ENCODE results near the gene TBL1Y.
"Not testable (repeated sequence)": the region's sequence is repeated elsewhere in the genome, so short reads cannot be mapped to it uniquely, and the experiment has no call there.

Gene TBL1Y

DNA sequence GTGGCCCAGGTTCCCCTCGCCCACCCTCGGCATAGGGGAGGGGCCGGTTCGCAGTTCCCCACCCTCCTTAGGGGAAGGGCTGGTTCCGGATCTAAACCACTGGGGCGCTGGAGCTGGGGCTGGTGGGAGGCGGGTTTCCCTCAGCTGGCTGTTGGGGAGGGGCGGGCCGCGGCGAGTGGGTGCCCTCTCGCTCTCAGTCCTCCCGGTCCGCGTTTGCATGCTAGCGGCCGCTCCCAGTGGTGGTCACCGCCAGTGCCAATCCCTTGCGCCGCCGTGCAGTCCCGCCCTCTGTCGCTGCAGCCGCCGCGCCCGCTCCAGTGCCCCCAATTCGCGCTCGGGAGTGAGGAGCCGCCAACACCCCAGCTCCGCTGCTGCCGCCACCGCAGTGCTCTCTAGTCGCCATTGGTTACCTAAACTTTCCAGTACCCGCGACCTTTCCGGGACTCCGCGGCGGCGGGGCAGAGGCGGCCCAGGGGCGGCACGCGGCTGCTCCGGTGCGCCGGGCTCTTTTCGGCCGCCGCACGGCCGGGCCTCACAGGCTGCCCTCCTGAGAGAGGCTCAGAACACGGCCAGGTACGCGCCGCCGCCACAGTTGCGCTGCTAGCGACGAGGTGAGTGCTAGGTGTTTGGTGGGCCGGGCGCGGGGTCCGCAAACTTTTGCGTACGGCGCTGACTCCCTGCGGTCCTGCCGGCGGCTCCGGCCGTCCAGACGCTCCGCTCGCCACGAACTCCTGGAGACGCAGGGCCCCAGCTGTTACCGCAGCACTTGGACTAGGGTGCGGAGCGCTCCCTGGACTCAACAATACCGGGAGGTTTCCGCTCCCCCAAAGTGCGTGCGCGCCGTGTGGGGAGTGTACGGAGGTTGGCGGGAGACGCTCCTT lies at the start of gene TBL1Y:
TBL1Y (plus strand) TSS at position 326 of the 881 bp plus-strand sequence. CDS start 114,388 bp downstream, outside the sequence.
- DNase-seq = no peak

DNA sequence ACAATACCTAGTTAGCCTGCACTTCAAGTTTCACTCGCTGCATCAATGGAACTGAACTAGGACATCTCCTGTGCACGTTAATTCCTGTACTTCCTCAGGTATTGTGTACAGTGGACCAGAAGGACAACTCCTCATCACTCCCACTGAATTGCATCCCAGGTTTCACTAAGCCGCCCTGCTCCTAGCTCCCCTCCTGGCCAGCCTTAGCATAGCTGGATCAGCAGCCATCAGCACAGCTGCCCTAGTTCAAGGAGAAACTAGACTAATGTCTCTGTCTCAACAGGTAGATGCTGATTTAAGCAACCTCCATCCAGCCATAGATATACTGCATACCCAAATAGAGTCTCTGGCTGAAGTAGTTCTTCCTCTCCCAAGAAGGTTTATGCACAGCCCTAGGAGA lies 16.0 kb upstream of the TBL1Y start:
- no peak for DNase-seq

DNA sequence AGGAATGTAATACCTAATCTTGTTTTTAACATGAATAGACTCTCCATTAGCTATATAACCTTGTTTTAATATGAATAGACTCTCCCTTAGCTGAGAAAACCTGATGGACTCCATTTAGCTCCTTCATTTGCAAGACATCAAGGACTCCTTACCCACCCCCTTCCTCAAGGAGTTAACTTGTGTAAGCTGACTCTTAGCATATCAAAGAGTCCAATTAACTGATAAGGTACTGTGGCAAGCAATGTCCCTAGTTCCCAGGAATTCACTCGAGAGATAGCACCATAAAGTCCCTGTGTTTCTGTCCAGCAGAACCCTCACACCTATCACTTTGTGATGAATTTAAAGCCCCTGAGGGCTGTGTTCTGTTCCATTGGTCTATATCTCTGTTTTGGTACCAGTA lies 15.3 kb upstream of the TBL1Y start:
- no peak for DNase-seq

DNA sequence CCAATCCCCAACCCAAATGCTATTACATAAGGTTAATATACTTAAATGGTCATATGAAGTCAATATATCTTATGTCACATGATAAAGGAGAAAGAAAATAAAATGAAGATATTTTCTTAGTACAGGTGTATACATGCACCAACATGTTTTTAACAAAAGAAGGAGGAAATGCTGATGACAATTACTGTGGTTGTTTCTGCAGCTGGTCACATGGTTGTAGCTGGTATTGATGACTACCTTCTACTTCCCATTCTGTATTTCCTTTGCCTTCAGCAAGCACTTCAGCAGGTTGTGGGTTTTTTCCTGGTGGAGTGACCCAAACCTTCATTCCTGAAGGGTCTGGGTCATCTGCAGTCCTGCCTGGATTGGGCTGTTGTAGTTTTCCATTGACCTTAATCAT lies 8.4 kb upstream of the TBL1Y start:
- DNase-seq = not testable (repeated sequence)

DNA sequence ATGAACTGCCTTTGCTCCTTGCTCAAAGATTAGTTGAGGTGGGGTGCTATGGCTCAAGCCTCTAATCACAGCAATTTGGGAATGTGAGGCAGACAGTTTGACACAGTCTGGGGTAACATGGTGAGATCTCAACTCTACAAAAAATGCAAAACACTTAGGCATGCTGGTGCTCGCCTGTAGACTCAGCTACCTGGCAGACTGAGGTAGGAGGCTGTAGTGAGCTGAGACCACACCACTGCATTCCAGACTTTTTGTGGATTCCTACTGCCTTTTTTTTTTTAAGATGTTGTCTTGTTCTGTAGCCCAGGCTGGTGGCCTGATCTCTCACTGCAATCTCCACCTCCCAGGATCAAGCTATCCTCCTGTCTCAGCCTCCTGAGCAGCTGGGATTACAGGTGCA lies 2.9 kb upstream of the TBL1Y start:
- DNase-seq = no peak

DNA sequence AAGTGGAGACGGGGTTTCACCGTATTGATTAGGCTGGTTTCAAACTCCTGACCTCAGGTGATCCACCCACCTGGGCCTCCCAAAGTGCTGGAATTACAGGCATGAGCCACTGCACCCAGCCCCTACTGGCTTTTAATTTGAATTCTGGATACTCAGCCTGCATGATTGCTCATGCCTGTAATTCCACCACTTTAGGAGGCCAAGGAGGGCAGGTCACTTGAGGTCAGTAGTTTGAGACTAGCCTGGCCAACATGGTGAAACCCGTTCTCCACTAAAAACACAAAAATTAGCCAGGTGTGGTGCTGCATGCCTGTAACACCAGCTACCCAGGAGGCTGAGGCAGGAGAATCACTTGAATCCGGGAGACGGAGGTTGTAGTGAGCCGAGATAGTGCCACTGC lies 2.5 kb upstream of the TBL1Y start:
- not testable (repeated sequence) for DNase-seq

DNA sequence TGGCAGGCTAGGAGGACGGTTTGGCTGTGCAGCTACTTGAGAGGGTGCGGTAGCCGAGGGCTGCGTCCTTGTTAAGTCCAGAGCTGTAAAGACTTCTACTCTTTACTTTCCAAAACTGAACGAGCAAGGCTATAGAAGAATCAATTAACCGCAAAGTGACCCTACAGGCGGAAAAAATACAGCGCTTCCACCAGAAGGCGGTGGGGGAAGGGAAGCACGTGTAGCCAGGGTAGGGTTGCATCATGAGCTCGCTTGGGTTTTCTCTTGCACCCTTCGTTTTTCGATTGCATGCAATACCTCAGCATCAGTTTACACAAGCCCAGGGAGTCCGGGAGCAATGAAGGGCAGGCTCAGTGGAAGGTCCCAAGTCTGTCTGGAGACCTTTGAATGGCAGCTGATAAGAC lies 1.4 kb upstream of the TBL1Y start:
- no peak for DNase-seq

DNA sequence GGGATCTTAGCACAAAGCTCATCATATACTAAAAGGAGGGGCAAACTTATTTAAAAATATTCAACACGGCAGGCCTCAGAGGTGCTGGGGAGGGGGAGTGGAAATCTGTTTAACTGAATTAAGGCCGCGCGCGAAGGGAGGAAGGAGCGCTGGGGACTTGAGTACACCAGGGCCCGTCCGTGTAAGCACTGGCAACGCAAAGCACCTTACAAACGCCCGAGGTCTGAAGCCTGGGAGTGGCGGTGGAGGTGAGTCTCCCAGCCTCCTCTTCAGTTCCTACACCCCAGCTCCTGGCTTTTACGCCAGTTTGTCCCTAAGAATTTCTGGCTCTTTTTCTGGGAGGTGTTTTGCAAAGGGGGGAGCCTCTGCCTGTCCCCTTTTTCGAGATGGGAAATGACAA lies 641 bp upstream of the TBL1Y start:
- DNase-seq = no peak

DNA sequence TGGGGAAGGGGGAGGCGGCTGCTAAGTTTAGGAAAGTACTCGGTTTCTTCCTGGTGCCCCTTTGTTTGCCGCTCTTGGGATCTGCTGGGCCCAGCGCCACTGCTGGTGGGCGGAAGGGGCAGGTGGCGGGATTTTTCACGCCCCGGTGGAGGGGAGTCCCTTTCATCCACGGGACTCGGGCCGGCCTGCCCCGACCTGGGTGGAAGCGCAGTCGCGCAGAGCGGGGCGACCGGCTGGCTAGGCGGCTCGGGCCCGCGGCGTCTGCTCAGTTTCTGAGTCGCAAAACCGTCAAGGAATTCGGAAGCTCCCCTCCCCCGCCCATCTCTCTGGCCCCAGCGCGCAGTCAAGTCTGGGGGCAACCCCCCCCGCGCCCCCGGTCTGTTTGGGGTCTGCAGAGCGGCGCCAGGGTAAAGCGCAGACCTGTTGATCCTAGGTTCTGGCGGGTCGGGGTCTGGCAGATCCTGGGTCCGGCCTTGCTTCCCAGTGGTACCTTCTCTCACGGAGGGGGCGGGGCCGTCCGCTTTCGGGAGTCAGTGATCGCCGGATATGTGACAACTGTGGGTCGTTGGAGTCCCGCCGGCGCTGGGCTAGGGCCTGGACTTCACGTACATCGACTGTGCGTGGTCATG lies 870 bp downstream of the TBL1Y start, which contains the start of gene AMELY:
AMELY (minus strand) TSS at position 500 of the 629 bp plus-strand sequence. CDS start 39,144 bp downstream, outside the sequence.
- no peak for DNase-seq

DNA sequence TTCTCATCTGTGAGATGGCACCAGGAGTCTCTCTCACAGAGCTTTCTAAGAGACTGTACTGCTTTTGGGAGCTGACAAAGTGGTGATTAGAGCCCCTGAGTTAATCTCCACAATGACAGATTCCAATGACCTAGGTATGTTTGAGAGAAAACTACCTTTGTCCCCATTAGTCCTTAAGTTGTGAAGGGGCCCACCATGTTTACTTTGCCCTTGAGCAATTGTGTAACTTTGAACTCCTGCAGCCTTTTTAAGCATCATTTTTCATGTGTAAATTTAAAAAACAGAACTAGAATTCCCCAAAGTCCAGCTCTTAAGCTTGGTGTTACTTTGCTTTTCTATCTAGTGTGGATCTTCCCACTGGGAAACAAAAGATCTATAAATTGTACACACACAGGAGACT lies 2.9 kb downstream of the TBL1Y start:
- DNase-seq = no peak

DNA sequence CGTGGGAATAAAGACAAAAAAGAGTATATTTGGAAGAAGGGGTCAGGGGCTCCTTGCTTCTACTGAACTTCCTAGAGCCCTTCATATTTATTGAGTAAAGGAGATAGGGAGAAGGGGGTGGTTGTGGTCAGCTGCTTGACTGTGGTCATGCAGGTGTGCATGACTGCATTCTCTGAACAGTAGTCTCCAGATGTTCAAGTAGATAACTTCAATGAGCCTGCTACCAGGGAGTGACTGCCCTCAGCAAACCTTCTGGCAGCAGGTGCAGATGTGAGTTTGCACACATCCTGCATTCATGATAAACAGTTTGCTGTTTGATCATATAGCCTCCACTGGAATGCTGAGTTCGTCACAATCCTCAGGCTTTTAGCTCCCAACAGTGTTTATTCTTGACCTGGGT lies 10.6 kb downstream of the TBL1Y start:
- DNase-seq = no peak

DNA sequence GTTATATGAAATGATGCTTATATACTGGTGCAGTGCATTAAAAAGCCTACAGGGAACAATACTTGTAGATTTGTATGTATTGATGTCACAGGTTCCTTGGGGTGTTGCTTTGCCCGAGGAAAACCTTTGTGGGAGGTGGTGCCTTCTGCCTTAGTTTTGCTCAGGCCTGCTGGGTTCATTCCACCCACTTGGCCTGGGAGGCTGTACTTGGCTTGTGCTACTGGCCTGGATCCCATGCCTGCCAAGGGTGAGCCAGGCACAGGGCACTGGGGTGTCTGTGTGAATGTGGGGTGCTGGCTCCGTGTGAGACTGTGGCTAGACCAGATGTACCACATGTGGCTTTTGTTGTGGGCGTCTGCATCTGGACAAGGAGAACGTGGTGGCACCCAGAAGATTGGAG lies 17.8 kb downstream of the TBL1Y start:
- no peak for DNase-seq

DNA sequence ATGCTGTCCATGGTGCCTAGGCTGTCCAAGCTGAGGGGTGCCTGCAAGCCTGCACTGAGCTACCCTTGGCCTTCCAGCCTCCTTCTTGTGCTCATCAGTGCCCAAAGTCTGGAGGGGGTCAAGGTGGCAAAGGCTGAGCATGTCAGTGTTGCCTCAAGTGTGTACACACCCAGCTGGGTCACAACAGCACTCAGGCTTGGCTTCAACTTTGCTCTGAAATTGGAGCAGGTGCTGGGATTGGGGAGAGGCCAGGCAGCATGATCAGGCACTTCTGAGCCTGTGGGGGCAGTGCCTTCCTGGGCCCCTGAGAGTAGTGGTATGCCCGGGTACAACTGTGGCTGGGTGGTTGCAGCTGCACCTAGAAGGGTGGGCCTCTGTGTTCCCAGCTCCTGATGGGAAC lies 18.7 kb downstream of the TBL1Y start:
- no peak for DNase-seq

DNA sequence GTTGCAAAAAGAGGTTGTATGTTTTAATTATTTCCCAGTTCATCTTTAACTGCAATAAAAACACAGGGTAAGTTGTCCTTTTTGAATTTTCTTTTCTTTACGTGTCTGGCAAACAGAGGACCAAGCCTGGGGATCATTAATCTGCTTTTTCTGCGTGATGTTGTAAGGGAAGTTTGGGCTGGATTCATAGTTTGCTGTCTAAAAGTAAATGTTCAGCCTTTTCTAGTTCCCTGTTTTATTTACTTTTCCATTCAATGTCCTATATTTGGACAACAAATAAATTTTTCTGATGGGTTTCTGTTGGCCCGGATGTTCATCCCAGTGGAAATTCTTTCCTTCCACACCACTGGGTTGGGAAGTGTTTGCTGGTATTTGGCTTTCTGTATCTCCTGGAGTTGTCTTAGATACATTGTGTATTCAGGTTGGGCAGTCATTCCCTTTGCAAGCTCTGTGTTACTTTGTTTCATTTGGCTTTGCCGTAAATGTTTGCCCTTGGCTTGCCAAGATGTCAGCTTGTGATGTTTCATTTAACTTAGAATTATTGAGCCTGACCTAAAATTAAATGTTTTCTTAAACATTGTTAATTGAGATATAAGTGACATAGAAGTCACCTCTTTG lies 21.4 kb downstream of the TBL1Y start:
- no peak for DNase-seq

DNA sequence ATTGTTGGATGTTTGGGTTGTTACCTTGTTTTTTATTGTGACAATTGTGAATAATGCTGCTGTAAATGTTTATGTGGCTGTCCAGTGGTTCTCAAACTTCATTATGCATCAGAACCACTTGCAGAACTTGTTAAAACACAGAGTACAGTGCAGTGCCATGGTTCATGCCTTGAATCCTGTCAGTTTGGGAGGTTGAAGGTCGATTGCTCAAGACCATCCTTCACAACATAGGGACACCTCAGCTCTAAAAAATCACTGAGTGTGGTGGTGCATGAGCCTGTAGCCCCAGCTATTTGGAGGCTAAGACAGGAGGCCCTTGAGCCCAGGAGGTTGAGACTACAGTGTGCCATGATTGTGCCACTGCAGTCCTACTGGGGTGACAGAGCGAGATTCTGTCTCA lies 25.0 kb downstream of the TBL1Y start:
- no peak for DNase-seq

DNA sequence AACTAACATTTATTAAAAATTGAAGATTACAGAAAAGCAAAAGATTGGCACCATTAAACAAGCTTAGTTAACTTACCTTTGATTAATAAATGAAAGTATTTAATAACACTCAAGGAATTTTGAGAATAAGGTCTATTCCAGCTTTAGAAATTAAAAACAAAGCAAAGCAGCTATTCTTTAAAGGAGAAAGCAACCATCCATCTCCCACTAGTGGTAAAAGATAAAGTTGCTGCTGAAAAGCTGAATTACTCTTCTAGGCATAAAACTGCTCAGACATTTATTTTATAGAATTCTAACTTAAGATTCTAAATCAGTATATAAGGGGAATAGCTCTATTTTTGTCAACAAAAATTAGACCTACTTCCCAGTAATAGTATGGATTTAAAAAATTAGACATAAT lies 37.2 kb downstream of the TBL1Y start:
- DNase-seq = no peak

DNA sequence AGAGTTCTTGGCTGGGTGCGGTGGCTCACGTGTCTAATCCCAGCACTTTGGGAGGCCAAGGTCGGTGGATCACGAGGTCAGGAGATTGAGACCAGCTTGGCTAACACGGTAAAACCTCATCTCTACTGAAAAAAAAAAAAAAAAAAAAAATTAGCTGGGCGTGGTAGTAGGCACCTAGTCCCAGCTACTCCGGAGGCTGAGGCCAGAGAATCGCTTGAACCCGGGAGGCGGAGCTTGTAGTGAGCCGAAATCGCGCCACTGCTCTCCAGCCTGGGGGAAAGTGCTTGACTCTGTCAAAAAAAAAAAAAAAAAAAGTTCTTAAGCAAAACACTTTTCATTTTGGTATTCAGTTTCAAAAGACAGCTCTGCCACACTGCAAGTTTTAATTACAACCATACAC lies 37.9 kb downstream of the TBL1Y start:
- no peak for DNase-seq

DNA sequence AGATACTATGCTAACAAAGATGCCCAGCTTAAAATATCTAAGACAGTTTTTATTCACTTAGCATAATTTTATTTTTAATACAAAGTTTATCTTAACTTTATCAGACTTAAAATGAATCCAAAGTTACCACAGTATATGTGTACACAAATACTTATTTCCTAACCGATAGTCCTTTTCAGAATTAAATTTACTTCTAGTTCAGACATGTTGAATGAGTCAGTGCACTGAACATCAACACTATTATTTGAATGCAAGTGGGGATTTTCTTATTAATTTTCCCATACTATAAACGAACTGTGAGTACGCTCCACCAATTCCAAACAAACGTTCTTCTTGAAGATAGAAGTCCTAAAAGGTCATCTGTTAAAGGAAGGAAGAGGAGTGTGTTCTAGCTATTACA lies 39.5 kb downstream of the TBL1Y start:
- no peak for DNase-seq

DNA sequence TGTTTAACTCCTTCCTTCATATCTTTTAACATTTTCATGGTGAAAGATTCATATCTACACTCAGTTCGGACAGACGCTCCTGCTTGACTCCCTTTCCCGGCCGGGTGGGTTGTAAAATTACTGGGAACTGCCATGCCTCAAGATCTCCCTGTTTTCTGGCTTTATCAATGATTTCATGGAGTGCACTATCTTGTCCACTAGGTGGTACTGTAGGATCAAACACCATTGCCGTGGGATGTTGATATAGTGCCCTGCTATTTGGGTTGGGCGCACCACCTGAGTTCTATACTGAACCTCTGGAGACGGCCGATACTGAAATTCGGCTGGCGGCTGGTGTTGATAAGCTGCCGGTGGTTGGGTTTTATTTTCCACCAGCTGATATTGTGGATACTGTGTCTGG lies 54.2 kb downstream of the TBL1Y start:
- DNase-seq = no peak

DNA sequence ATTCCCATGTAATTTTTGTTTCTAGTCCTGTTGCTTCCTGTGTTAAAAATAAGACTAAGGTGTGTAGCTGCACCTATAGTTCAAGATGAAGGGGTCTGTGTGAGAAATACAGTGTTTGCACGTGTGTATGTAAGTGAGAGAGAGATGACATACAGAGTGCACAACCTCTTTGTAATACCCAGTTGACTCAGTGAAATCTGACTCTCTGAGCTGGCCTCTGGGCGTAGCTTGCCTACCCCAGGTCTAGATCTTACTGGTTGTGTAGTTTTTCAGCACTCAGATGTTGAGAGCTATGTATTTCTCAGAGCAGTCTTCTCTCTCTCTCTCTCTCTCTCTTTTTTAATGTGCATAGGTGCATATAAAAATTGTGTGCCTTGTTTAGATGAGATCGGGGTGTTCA lies 56.0 kb downstream of the TBL1Y start:
- no peak for DNase-seq

DNA sequence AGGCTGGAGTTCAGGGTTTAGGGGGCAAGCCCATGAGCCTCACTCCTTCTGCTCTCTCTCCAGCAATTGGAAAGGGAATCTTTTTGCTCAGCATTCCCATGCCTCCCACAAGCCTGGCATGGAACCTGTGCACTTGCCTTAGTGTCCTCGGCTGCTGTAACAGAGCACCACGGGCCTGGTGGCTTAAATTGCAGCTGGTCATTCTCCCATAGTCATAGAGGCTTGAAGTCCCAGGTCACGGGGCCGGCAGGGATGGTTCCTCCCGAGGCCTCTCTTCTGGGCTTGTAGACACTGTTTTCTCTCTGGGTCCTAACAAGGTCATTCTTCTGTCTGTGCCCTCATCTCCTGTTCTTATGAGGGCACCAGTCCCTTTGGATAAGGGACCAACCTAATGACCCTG lies 57.2 kb downstream of the TBL1Y start:
- DNase-seq = no peak

DNA sequence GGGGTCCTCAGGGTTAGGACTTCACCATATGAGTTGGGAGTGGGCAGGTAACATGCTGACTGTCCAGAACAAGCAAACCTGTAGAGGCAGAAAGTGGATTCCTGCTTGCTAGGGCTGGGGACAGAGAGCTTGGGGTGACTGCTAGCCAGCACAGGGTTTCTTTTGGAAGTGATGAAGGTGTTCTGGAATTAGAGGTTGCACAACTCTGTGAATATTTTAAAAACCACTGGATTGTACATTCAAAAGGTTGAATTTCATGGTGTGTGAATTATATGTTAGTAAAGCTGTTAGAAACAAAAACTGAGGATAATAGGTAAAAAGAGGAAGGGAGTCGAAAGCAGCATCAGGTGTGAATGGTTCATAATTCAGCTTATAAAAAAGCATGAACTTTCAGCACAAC lies 57.7 kb downstream of the TBL1Y start:
- no peak for DNase-seq

DNA sequence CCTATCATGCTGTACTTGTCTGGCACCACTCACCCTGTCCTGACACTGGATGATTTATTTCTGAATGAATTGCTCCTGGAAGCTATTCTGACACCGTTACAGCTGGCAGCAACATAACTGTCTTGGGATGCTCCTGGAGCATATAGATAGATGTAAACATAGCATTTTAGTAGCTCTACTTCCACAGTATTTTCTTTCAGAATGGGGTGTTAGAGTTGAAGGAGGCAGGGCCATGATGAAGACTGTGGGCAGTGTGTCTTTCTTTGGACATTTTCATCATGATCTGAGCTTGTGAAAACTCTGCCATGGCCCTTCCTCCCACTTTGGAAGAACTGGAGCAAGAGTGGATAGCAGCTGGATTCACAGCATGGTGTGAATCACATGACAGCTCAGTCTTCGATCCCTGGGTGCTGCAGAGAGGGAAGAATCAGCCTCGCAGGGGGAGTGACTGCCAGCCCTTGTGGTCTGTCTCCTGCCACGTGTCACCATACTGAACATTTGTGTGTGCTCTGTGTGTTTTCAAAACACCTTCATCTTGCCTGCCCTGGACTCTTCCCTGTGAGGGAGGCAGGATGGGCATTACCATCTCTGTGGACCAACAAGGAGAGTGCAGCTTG lies 61.9 kb downstream of the TBL1Y start:
- no peak for DNase-seq

DNA sequence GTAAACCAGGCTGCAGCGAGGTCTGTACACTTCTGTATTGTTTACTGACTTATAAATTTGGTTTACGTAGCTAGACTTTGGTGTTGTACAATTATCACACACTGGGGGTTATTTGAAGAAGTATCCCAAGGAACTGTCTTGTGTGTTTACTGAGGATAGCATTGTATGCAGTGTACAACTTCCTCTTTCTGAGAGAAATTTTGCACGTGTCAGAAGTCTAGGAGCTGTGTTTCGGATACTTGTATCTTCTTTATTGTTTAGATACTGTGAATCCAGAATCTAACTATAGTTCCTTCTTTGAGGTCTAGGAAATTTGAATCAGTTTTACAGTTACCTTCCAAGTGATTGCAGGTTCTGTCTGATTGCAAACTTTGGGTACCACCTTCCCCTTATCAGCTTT lies 64.5 kb downstream of the TBL1Y start:
- no peak for DNase-seq
